Central memory CD8-positive, alpha-beta T cell (primary cell): ENCODE data around the gene CHPF.

ENCODE experiments used
- ATAC-seq: fragments of 150-1000 bp; cut with Tn5 transposase; replicated peaks from 2 replicates; pipeline ENCODE4 v1.10.0; 2022; ENCODE audit warnings: mild to moderate bottlenecking, moderate FRiP score, moderate number of reproducible peaks; ENCODE audit not compliant: poor library complexity, severe bottlenecking; ENCODE audit errors: extremely low read depth
- DNase-seq, 2 donors: peaks; one replicate each; pipeline ENCODE4 v3.0.0; 2021; ENCODE audit warnings: low spot score in 2 of 2
- H3K27ac Mint-ChIP-seq: one replicate; pipeline ENCODE4 v1.8.0; 2022; ENCODE audit warnings: low read depth, mild to moderate bottlenecking, moderate library complexity, mixed read lengths
- H3K27me3 Mint-ChIP-seq: one replicate; pipeline ENCODE4 v1.8.0; 2022; ENCODE audit warnings: mixed read lengths
- H3K36me3 Mint-ChIP-seq: one replicate; pipeline ENCODE4 v1.8.0; 2022; ENCODE audit warnings: mild to moderate bottlenecking, moderate library complexity, mixed read lengths; ENCODE audit not compliant: insufficient read depth
- H3K4me1 Mint-ChIP-seq: one replicate; pipeline ENCODE4 v1.8.0; 2022; ENCODE audit warnings: mixed read lengths
- H3K4me3 Mint-ChIP-seq: one replicate; pipeline ENCODE4 v1.8.0; 2022; ENCODE audit warnings: mild to moderate bottlenecking, moderate library complexity, mixed read lengths
- H3K9me3 Mint-ChIP-seq: one replicate; pipeline ENCODE4 v1.8.0; 2022; ENCODE audit warnings: mixed read lengths

Gene CHPF

GRCh38 chr2:219497495-219498279 is 45.9 kb downstream of the CHPF start:
- Mint-ChIP-seq H3K4me3 (peak overlapping the region; percentile 97), H3K4me1 (peaks cover 45% of the 10 kb centered on the region), H3K27ac (peak overlapping the region; percentile 89), H3K9me3 (no peaks in the 10 kb centered on the region), H3K27me3 (peaks cover 59% of the 10 kb centered on the region), H3K36me3 (peaks cover 15% of the 10 kb centered on the region)
- DNase-seq (no peak), ATAC-seq (peak; percentile 5)

- peaks cover 13% of the 10 kb centered on the region for H3K36me3 Mint-ChIP-seq
- H3K4me1 Mint-ChIP-seq = peaks cover 45% of the 10 kb centered on the region
- H3K27me3 Mint-ChIP-seq = peaks cover 67% of the 10 kb centered on the region
- no peak overlapping the region for H3K27ac Mint-ChIP-seq
- H3K9me3 Mint-ChIP-seq = no peaks in the 10 kb centered on the region
- ATAC-seq = no peak
- peak overlapping the region; percentile 97 for H3K4me3 Mint-ChIP-seq
- no peak for DNase-seq
Measured at GRCh38 chr2:219496825-219497494, 46.6 kb downstream of the CHPF start.

GRCh38 chr2:219496247-219496824 is 47.3 kb downstream of the CHPF start:
- no peak overlapping the region for H3K27ac Mint-ChIP-seq
- ATAC-seq (no peak), DNase-seq (no peak)
- peaks cover 12% of the 10 kb centered on the region for H3K36me3 Mint-ChIP-seq
- H3K27me3 Mint-ChIP-seq = peaks cover 71% of the 10 kb centered on the region
- peaks cover 39% of the 10 kb centered on the region for H3K4me1 Mint-ChIP-seq
- H3K9me3 Mint-ChIP-seq = no peaks in the 10 kb centered on the region
- H3K4me3 Mint-ChIP-seq = peak overlapping the region; percentile 97

- DNase-seq (no peak), ATAC-seq (no peak)
- Mint-ChIP-seq H3K36me3 (peaks cover 12% of the 10 kb centered on the region), H3K27me3 (peaks cover 75% of the 10 kb centered on the region), H3K4me3 (no peak overlapping the region), H3K27ac (no peak overlapping the region), H3K9me3 (no peaks in the 10 kb centered on the region), H3K4me1 (peaks cover 37% of the 10 kb centered on the region)
Measured at GRCh38 chr2:219495531-219496122, 48.0 kb downstream of the CHPF start.

GRCh38 chr2:219494952-219495530 is 48.6 kb downstream of the CHPF start:
- H3K27me3 Mint-ChIP-seq = peaks cover 81% of the 10 kb centered on the region
- DNase-seq (no peak), ATAC-seq (no peak)
- H3K4me1 Mint-ChIP-seq = peaks cover 33% of the 10 kb centered on the region
- H3K9me3 Mint-ChIP-seq = no peaks in the 10 kb centered on the region
- no peak overlapping the region for H3K27ac Mint-ChIP-seq
- H3K36me3 Mint-ChIP-seq = peaks cover 12% of the 10 kb centered on the region
- no peak overlapping the region for H3K4me3 Mint-ChIP-seq

- Mint-ChIP-seq H3K4me1 (peaks cover 14% of the 10 kb centered on the region), H3K27ac (no peak overlapping the region), H3K9me3 (no peaks in the 10 kb centered on the region), H3K4me3 (no peak overlapping the region), H3K27me3 (peaks cover 94% of the 10 kb centered on the region), H3K36me3 (peaks cover 8% of the 10 kb centered on the region)
- ATAC-seq = no peak
- DNase-seq = no peak
Measured at GRCh38 chr2:219493086-219493485, 50.5 kb downstream of the CHPF start.

GRCh38 chr2:219492575-219492974 is 51.0 kb downstream of the CHPF start:
- Mint-ChIP-seq H3K4me3 (no peak overlapping the region), H3K9me3 (no peaks in the 10 kb centered on the region), H3K4me1 (peaks cover 10% of the 10 kb centered on the region), H3K27me3 (peaks cover 94% of the 10 kb centered on the region), H3K27ac (no peak overlapping the region), H3K36me3 (peaks cover 7% of the 10 kb centered on the region)
- DNase-seq = no peak
- ATAC-seq = no peak

- Mint-ChIP-seq H3K36me3 (peaks cover 5% of the 10 kb centered on the region), H3K9me3 (no peaks in the 10 kb centered on the region), H3K4me3 (no peak overlapping the region), H3K27ac (no peak overlapping the region), H3K27me3 (peaks cover 94% of the 10 kb centered on the region), H3K4me1 (peaks cover 2% of the 10 kb centered on the region)
- ATAC-seq (no peak), DNase-seq (no peak)
Measured at GRCh38 chr2:219491278-219491963, 52.2 kb downstream of the CHPF start.

- H3K27ac Mint-ChIP-seq = no peak overlapping the region
- H3K36me3 Mint-ChIP-seq = peaks cover 4% of the 10 kb centered on the region
- no peak for ATAC-seq
- H3K4me3 Mint-ChIP-seq = no peak overlapping the region
- H3K9me3 Mint-ChIP-seq = no peaks in the 10 kb centered on the region
- no peaks in the 10 kb centered on the region for H3K4me1 Mint-ChIP-seq
- H3K27me3 Mint-ChIP-seq = peaks cover 94% of the 10 kb centered on the region
- DNase-seq = no peak
Measured at GRCh38 chr2:219490600-219491130, 52.9 kb downstream of the CHPF start.

GRCh38 chr2:219490186-219490585 is 53.4 kb downstream of the CHPF start:
- Mint-ChIP-seq H3K4me1 (no peaks in the 10 kb centered on the region), H3K4me3 (no peak overlapping the region), H3K27me3 (peaks cover 94% of the 10 kb centered on the region), H3K27ac (no peak overlapping the region), H3K36me3 (peaks cover 2% of the 10 kb centered on the region), H3K9me3 (no peaks in the 10 kb centered on the region)
- DNase-seq (no peak), ATAC-seq (no peak)

- no peak for ATAC-seq
- H3K27me3 Mint-ChIP-seq = peaks cover 88% of the 10 kb centered on the region
- DNase-seq = no peak
- H3K36me3 Mint-ChIP-seq = peaks cover 2% of the 10 kb centered on the region
- no peaks in the 10 kb centered on the region for H3K4me1 Mint-ChIP-seq
- H3K27ac Mint-ChIP-seq = no peak overlapping the region
- H3K4me3 Mint-ChIP-seq = no peak overlapping the region
- H3K9me3 Mint-ChIP-seq = no peaks in the 10 kb centered on the region
Measured at GRCh38 chr2:219489315-219489714, 54.3 kb downstream of the CHPF start.
